Smooth muscle cell (in vitro differentiated cells): ENCODE data around the gene FCN1. TPM values are rescaled to one million over a fixed set of nuclear protein-coding genes. Genes with fewer than 3 reads are reported as not detected.

Source experiments
- DNase-seq: peaks from one replicate; lab custom pipeline; 2025; ENCODE audit not compliant: unreplicated experiment; lab: John Stamatoyannopoulos, UW
- H2AFZ ChIP-seq: fragments of 200-600 bp; sonication (generic); 2 replicates; pipeline ENCODE4 v1.6.0; 2016; ENCODE audit warnings: antibody characterized with exemption, low read depth, mild to moderate bottlenecking
- H3F3A ChIP-seq: fragments of 200-600 bp; sonication (generic); 2 replicates; pipeline ENCODE4 v1.6.0; 2017; ENCODE audit warnings: antibody characterized with exemption, low read depth
- H3K27ac ChIP-seq: fragments of 200-600 bp; sonication (generic); 2 replicates; pipeline ENCODE4 v1.5.1; 2016; ENCODE audit warnings: low read depth, mild to moderate bottlenecking
- H3K27me3 ChIP-seq: fragments of 200-600 bp; sonication (generic); 2 replicates; pipeline ENCODE4 v1.6.1; 2016; ENCODE audit warnings: low read depth, mild to moderate bottlenecking
- H3K36me3 ChIP-seq: fragments of 200-600 bp; sonication (generic); 2 replicates; pipeline ENCODE4 v1.5.1; 2016; ENCODE audit warnings: low read depth
- H3K4me1 ChIP-seq: fragments of 200-600 bp; sonication (generic); 2 replicates; pipeline ENCODE4 v1.5.1; 2016; ENCODE audit warnings: low read depth
- H3K4me2 ChIP-seq: fragments of 200-600 bp; sonication (generic); 2 replicates; pipeline ENCODE4 v1.6.0; 2016; ENCODE audit warnings: mild to moderate bottlenecking
- H3K4me3 ChIP-seq: fragments of 200-600 bp; sonication (generic); 2 replicates; pipeline ENCODE4 v1.5.1; 2016; ENCODE audit warnings: mild to moderate bottlenecking
- H3K79me2 ChIP-seq: fragments of 200-600 bp; sonication (generic); 2 replicates; pipeline ENCODE4 v1.6.0; 2016; ENCODE audit warnings: low read depth, mild to moderate bottlenecking
- H3K9ac ChIP-seq: fragments of 200-600 bp; sonication (generic); 2 replicates; pipeline ENCODE4 v1.6.0; 2016; ENCODE audit warnings: low read depth
- H3K9me3 ChIP-seq: fragments of 200-600 bp; sonication (generic); replicated peaks from 2 replicates; pipeline ENCODE4 v1.5.1; 2016; ENCODE audit warnings: low read depth
- H4K20me1 ChIP-seq: fragments of 200-600 bp; sonication (generic); 2 replicates; pipeline ENCODE4 v1.6.0; 2016; ENCODE audit warnings: low read depth
- CTCF ChIP-seq: fragments of 200-600 bp; sonication (generic); IDR thresholded peaks from 2 replicates; pipeline ENCODE4 v1.5.1; 2017; ENCODE audit warnings: borderline replicate concordance, mild to moderate bottlenecking, antibody characterized with exemption; ENCODE audit not compliant: insufficient read depth, poor library complexity, severe bottlenecking
- WGBS: methylation state at CpG from one replicate; pipeline ENCODE4 v1.1.7; 2016; ENCODE audit warnings: low lambda C conversion rate; 5-methylcytosine and 5-hydroxymethylcytosine counted together
- polyA plus RNA-seq: library from polyadenylated mRNA; unstranded; fragments of >200 nt; fragmentation: Nextera tagmentation; extraction: Ambion mirVana; gene quantifications from 2 replicates; pipeline ENCODE4 v1.2.1, GENCODE V29; 2016
- total RNA-seq: library from RNA; depleted of rRNA; stranded (reverse); fragments of >200 nt; gene quantifications from 2 replicates; pipeline ENCODE4 v1.2.3, GENCODE V29; 2014

FCN1 gene
- total and polyA plus RNA-seq, 2 experiments from 2014 or later = 0.13 TPM; not detected in 1

GRCh38 chr9:134895567-134895907 is 22.2 kb downstream of the FCN1 start:
- DNase-seq = no peak
- Histone ChIP-seq H3K9me3 (no peaks in the 10 kb centered on the region), H3K27me3 (no peaks in the 10 kb centered on the region), H3K27ac (no peak overlapping the region), H3F3A (no peaks in the 10 kb centered on the region), H2AFZ (no peak overlapping the region), H4K20me1 (no peaks in the 10 kb centered on the region), H3K9ac (no peak overlapping the region), H3K36me3 (no peaks in the 10 kb centered on the region), H3K79me2 (no peaks in the 10 kb centered on the region), H3K4me2 (no peak overlapping the region), H3K4me1 (no peaks in the 10 kb centered on the region), H3K4me3 (no peak overlapping the region)
- 77% methylated on average over 2 of the region's 2 CpGs for whole genome bisulfite sequencing
- no peak for TF ChIP-seq CTCF

DNA sequence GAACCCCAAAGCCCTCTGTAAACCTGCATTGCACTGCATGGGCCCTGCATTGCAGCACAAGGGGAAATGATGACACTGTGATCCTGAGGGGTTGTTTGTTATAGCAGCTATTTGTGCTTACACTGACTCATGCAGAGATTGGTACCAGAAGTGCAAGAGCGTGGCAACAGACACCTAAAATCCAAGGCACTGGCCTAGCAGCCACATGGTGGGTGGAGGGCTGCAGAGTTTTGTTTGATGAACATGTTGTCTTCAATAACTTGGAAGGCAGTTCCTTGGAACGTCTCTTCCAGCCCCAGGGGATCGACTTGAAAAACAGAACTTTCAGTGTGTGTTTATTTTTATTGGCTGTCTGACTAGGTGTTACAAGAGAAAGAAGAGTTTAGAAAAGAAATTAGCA is 22.6 kb downstream of the FCN1 start:
- Histone ChIP-seq H3F3A (no peaks in the 10 kb centered on the region), H3K9me3 (no peaks in the 10 kb centered on the region), H3K36me3 (no peaks in the 10 kb centered on the region), H3K27me3 (no peaks in the 10 kb centered on the region), H3K4me2 (no peak overlapping the region), H3K79me2 (no peaks in the 10 kb centered on the region), H3K4me3 (no peak overlapping the region), H3K4me1 (no peaks in the 10 kb centered on the region), H3K27ac (no peak overlapping the region), H2AFZ (no peak overlapping the region), H4K20me1 (no peaks in the 10 kb centered on the region), H3K9ac (no peak overlapping the region)
- no peak for TF ChIP-seq CTCF
- DNase-seq = no peak
- WGBS = 65% methylated on average over 3 of the region's 3 CpGs

GRCh38 chr9:134894136-134894860 is 23.4 kb downstream of the FCN1 start:
- WGBS = 94% methylated on average over 7 of the region's 7 CpGs
- Histone ChIP-seq H3K36me3 (no peaks in the 10 kb centered on the region), H3K27me3 (no peaks in the 10 kb centered on the region), H4K20me1 (no peaks in the 10 kb centered on the region), H3K9me3 (no peaks in the 10 kb centered on the region), H3K27ac (no peak overlapping the region), H2AFZ (no peak overlapping the region), H3K79me2 (no peaks in the 10 kb centered on the region), H3K9ac (no peak overlapping the region), H3K4me2 (no peak overlapping the region), H3K4me1 (no peaks in the 10 kb centered on the region), H3K4me3 (no peak overlapping the region), H3F3A (no peaks in the 10 kb centered on the region)
- no peak for TF ChIP-seq CTCF
- no peak for DNase-seq

DNA sequence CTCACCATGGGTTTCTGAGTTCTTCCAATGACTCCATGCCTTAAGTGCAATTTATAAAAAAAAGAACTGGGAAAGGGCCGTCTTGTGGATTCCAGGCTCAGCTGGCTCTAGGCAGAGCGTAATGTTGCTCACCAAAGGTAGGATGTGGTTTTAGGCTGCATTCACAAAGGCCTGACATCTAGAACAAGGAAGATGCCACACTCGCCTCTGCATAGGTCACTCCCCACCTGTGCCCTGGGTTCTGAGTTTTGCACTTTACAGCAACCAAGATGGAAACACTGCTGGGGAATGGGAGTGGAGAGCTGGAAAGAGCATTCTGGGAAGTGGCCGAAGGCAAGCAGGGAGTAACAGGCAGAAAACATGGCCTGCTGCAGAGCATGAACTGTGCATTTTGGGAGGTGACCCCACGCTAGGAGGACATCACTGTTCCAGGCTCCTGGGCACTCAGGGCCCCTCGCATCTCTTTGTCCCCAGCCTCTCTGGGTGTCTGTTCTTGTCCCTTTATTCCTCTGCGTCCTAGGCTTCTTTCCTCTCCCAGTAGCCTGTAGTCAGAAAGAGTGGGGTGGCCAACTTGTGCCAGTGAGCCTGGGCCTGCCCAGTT is 24.8 kb downstream of the FCN1 start:
- Histone ChIP-seq H3F3A (no peaks in the 10 kb centered on the region), H3K4me2 (no peak overlapping the region), H3K79me2 (no peaks in the 10 kb centered on the region), H3K9ac (no peak overlapping the region), H3K36me3 (no peaks in the 10 kb centered on the region), H3K27me3 (no peaks in the 10 kb centered on the region), H3K9me3 (no peaks in the 10 kb centered on the region), H3K4me1 (no peaks in the 10 kb centered on the region), H3K27ac (no peak overlapping the region), H3K4me3 (no peak overlapping the region), H2AFZ (no peak overlapping the region), H4K20me1 (no peaks in the 10 kb centered on the region)
- WGBS = 89% methylated on average over 7 of the region's 7 CpGs
- DNase-seq = no peak
- no peak for TF ChIP-seq CTCF
